Ascending aorta (tissue), 2 donors: ENCODE measurements around the gene IL34. TPM values are rescaled to one million over a fixed set of nuclear protein-coding genes. Genes with fewer than 3 reads are reported as not detected.
"Not testable (repeated sequence)": the region's sequence is repeated elsewhere in the genome, so short reads cannot be mapped to it uniquely, and the experiment has no call there.

Experiments used
- DNase-seq, 2 donors: peaks; one replicate each; pipeline ENCODE4 v3.0.0-alpha.2; 2019; ENCODE audit warnings: low spot score in 2 of 2
- H3K27ac ChIP-seq, 2 donors: fragments of 200-600 bp; sonication (generic); one replicate each; pipeline ENCODE4 v1.5.1; 2016 to 2017; ENCODE audit warnings: mild to moderate bottlenecking in 1 of 2
- H3K27me3 ChIP-seq: fragments of 200-600 bp; sonication (generic); one replicate; pipeline ENCODE4 v1.5.1; 2017
- H3K36me3 ChIP-seq, 2 donors: fragments of 200-600 bp; sonication (generic); one replicate each; pipeline ENCODE4 v1.5.1; 2016
- H3K4me1 ChIP-seq, 2 donors: fragments of 200-600 bp; sonication (generic); one replicate each; pipeline ENCODE4 v1.5.1; 2016 to 2017; ENCODE audit warnings: mild to moderate bottlenecking in 1 of 2
- H3K4me3 ChIP-seq, 2 donors: fragments of 200-600 bp; sonication (generic); one replicate each; pipeline ENCODE4 v1.5.1; 2016 to 2017; ENCODE audit warnings: mild to moderate bottlenecking in 1 of 2
- H3K9me3 ChIP-seq, 2 donors: fragments of 200-600 bp; sonication (generic); one replicate each; pipeline ENCODE4 v1.5.1; 2016
- intact Hi-C: fragments of 100-400 bp; cut with DNase I; formaldehyde crosslinking; loops from one replicate; pipeline ENCODE4 v1.15.1; 2023
- total RNA-seq: library from RNA; depleted of rRNA; stranded (reverse); fragments of >200 nt; gene quantifications from one replicate; pipeline ENCODE4 v1.1.0, GENCODE V29; 2016
- TF ChIP-seq, protein P1 (sequence below), 3 experiments: fragments of 200-600 bp in 2 of 3; fragments of 450-650 bp in 1 of 3; sonication (generic) in 2 of 3; IDR thresholded peaks; one replicate each; pipeline ENCODE4 v1.5.1; 2016 to 2019; ENCODE audit warnings: antibody characterized with exemption in 3 of 3, mild to moderate bottlenecking in 1 of 3, moderate library complexity in 1 of 3

Gene IL34
- total RNA-seq, 1 donor from 2014 or later: 116 TPM

DNA sequence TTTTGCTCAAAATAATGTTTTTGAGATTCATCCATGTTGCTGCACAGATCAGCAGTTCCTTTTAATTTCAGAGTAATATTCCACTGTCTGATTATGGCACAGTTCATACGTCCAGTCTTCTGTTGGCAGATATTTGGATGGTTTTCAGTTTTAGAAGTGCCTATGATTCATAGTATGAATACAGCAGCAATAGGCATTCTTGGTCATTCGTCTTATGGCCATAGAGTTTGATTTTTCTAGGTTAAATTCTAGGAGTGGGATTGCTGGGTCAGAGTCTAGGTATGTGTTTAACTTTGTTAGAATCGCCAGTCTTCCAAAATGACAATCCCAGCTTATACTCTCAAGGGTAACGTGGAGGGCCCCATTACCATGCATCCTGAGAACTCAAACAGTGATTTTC lies 11.5 kb upstream of the IL34 start:
- no peak for DNase-seq
- Histone ChIP-seq H3K4me3 (peak overlapping the region in 1 of 2 donors; percentile 5), H3K36me3 (no peaks in the 10 kb centered on the region), H3K27me3 (no peaks in the 10 kb centered on the region), H3K27ac (peak overlapping the region; percentile 77 to 85), H3K9me3 (peaks cover 4 to 9% of the 10 kb centered on the region in 2 donors), H3K4me1 (peaks cover 0 to 18% of the 10 kb centered on the region in 2 donors)
- intact Hi-C loops: loop anchor here (2.0 kb wide), 1 partner anchor 44 kb away; no protein-coding TSS in a partner anchor
- TF ChIP-seq, protein P1, sequence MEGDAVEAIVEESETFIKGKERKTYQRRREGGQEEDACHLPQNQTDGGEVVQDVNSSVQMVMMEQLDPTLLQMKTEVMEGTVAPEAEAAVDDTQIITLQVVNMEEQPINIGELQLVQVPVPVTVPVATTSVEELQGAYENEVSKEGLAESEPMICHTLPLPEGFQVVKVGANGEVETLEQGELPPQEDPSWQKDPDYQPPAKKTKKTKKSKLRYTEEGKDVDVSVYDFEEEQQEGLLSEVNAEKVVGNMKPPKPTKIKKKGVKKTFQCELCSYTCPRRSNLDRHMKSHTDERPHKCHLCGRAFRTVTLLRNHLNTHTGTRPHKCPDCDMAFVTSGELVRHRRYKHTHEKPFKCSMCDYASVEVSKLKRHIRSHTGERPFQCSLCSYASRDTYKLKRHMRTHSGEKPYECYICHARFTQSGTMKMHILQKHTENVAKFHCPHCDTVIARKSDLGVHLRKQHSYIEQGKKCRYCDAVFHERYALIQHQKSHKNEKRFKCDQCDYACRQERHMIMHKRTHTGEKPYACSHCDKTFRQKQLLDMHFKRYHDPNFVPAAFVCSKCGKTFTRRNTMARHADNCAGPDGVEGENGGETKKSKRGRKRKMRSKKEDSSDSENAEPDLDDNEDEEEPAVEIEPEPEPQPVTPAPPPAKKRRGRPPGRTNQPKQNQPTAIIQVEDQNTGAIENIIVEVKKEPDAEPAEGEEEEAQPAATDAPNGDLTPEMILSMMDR (IDR thresholded peaks at IDR 0.05): no peak

DNA sequence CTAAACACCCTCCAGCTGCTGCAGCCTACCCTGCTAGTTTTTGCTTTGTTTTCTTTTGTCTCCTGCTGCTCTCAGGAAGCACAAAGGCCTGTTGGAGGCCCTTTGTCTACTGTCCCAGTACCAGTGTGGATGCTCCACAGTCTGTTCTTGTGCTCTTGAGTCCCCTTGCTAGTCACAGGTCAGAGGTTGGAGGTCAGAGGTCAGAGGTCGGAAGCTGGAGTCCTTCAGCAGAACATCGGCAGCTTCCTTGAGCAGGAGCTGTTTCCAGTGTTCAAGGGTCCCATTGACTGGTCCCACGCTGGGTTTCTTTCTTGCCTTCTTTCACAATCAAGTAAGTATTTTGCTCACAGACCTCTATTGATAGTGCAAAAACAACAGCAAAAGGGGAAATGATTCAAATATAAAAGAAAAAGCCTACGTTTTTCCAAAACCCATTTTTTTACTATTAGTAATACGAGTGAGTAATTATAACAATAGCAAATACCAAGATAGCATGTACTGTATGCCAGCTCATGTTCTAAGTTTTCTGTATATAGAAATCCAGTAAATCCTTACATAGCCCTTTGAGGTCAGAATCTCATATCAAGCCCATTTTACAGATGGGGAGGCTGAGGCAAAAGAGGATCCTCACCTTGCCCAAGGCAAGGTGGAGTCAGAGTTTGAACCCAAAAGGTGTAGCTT lies 10.9 kb upstream of the IL34 start:
- H3K9me3 ChIP-seq: peaks cover 0 to 9% of the 10 kb centered on the region in 2 donors
- TF ChIP-seq, protein P1 (IDR thresholded peaks at IDR 0.05): no peak
- peaks cover 0 to 21% of the 10 kb centered on the region in 2 donors for H3K4me1 ChIP-seq
- peak overlapping the region in 1 of 2 donors; percentile 5 for H3K4me3 ChIP-seq
- peak overlapping the region; percentile 77 to 85 for H3K27ac ChIP-seq
- intact Hi-C loops: loop anchor here (2.0 kb wide), 1 partner anchor 45 kb away; no protein-coding TSS in a partner anchor
- no peaks in the 10 kb centered on the region for H3K27me3 ChIP-seq
- peak in 1 of 2 donors; percentile 84 for DNase-seq
- H3K36me3 ChIP-seq: no peaks in the 10 kb centered on the region

DNA sequence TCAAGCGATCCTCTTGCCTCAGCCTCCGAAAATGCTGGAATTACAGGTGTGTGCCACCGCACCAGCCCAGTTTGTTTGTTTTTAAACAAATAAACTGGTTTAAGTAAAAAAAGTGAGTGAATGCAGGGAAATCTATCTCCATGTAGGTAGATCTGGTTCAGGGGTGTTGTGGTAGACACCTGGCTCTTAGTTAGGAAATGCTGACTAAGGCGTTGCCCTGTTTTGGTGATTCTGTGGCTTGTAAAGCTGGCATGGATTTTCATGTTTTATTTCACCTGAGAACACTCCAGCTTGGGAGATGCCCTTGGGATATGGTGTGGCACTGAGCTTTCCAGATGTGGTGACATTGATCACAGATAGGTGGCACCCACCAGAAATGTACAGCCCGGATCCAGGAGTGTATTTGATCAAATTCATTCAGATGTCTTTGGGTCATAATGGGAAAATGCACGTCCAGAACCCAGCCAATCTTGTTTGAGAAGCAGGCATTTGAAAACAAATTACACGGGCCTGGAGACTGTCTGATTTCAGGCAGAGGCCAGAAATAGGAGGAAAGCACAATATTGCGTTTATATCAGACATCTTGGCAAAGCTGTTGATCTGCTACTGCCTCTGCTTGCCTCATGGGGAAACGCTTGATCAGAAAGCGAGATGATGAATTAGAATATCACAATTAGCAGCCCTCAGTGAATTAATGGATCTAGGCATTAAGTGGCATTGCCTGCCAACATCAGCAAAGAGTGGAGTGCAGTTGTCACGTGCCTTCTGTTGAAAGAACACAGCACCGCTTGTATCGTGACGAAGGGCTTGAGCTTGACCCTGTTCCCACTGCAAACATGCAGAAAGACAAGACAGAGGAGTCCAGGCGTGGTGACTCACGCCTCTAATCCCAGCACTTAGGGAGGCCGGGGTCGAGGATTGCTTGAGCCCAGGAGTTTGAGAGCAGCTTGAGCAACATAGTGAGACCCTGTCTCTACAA lies 7.3 kb upstream of the IL34 start:
- H3K4me1 ChIP-seq: peaks cover 0 to 21% of the 10 kb centered on the region in 2 donors
- H3K36me3 ChIP-seq: no peaks in the 10 kb centered on the region
- intact Hi-C loops: no loop called here
- peak in 1 of 2 donors; percentile 76 for DNase-seq
- H3K27ac ChIP-seq: peak overlapping the region; percentile 27 to 37
- no peaks in the 10 kb centered on the region for H3K27me3 ChIP-seq
- no peaks in the 10 kb centered on the region for H3K9me3 ChIP-seq
- TF ChIP-seq, protein P1 (IDR thresholded peaks at IDR 0.05): no peak
- no peak overlapping the region for H3K4me3 ChIP-seq

DNA sequence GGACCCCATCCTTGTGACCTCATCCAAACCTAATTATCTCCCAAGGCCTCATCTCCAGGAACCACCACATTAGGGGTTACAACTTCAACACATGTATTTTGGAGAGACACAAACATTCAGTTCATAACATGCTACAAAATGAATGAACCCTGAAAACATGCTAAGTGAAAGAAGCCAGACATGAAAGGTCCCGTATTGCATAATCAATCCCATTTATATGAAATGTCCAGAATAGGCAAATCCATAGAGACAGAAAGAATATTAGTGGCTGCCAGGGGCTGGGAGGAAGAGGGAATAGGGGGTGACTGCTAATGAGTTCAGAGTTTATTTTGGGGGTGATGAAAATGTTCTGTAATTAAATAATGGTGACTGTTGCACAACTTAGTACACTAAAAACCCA lies 3.7 kb upstream of the IL34 start:
- H3K4me3 ChIP-seq: no peak overlapping the region
- peaks cover 6 to 23% of the 10 kb centered on the region in 2 donors for H3K4me1 ChIP-seq
- no peaks in the 10 kb centered on the region for H3K27me3 ChIP-seq
- H3K27ac ChIP-seq: no peak overlapping the region
- intact Hi-C loops: no loop called here
- H3K9me3 ChIP-seq: no peaks in the 10 kb centered on the region
- H3K36me3 ChIP-seq: no peaks in the 10 kb centered on the region
- TF ChIP-seq, protein P1 (IDR thresholded peaks at IDR 0.05): no peak
- DNase-seq: no peak

DNA sequence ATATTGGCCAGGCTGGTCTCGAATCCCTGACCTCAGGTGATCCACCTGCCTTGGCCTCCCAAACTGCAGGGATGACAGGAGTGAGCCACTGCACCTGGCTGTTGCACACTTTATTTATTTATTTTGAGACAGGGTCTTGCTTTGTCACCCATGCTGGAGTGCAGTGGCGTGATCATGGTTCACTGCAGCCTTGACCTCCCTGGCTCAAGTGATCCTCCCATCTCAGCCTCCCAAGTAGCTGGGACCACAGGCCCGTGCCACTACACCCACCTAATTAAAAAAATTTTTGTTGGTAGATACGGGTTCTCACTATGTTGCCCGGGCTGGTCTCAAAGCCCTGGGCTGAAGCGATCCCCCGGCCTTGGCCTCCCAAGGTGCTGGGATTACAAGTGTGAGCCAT lies 3.1 kb upstream of the IL34 start:
- H3K36me3 ChIP-seq, H3K9me3 ChIP-seq, DNase-seq, H3K27me3 ChIP-seq, intact Hi-C loops, H3K27ac ChIP-seq, H3K4me3 ChIP-seq: not testable (repeated sequence)
- H3K4me1 ChIP-seq: peaks cover 6 to 26% of the 10 kb centered on the region in 2 donors
